GM23338 (cell line): Measurements from ENCODE around the gene FEV. TPM values are rescaled to one million over a fixed set of nuclear protein-coding genes. Genes with fewer than 3 reads are reported as not detected.

Source experiments
- ATAC-seq: fragments of 200-7000 bp; cut with Tn5 transposase; 3 replicates; pipeline ENCODE4 v1.9.1; 2020
- DNase-seq: peaks from one replicate; pipeline ENCODE4 v3.0.0-alpha.2; 2015; ENCODE audit warnings: low spot score
- H2AFZ ChIP-seq: fragments of 200-600 bp; sonication (generic); 2 replicates; pipeline ENCODE4 v1.8.0; 2016; ENCODE audit warnings: antibody characterized with exemption, mild to moderate bottlenecking, moderate library complexity
- H3F3A ChIP-seq: fragments of 200-600 bp; sonication (generic); replicated peaks from 2 replicates; pipeline ENCODE4 v1.8.0; 2017; ENCODE audit warnings: antibody characterized with exemption, mixed run types, low read depth
- H3K27ac ChIP-seq: fragments of 200-600 bp; sonication (generic); 2 replicates; pipeline ENCODE4 v1.6.1; 2016; ENCODE audit warnings: low read depth
- H3K27me3 ChIP-seq: fragments of 200-600 bp; sonication (generic); 2 replicates; pipeline ENCODE4 v1.8.0; 2016; ENCODE audit warnings: mild to moderate bottlenecking, mixed run types, moderate library complexity; ENCODE audit not compliant: insufficient read depth
- H3K36me3 ChIP-seq: fragments of 200-600 bp; sonication (generic); 2 replicates; pipeline ENCODE4 v1.8.0; 2016; ENCODE audit warnings: mild to moderate bottlenecking; ENCODE audit not compliant: insufficient read depth
- H3K4me1 ChIP-seq: fragments of 200-600 bp; sonication (generic); 2 replicates; pipeline ENCODE4 v1.8.0; 2016; ENCODE audit warnings: mild to moderate bottlenecking, moderate library complexity; ENCODE audit not compliant: insufficient read depth
- H3K4me2 ChIP-seq: fragments of 200-600 bp; sonication (generic); 2 replicates; pipeline ENCODE4 v1.7.1; 2017; ENCODE audit warnings: mixed run types
- H3K4me3 ChIP-seq: fragments of 200-600 bp; sonication (generic); 2 replicates; pipeline ENCODE4 v1.6.1; 2016; ENCODE audit warnings: mixed run types
- H3K79me2 ChIP-seq: fragments of 200-600 bp; sonication (generic); replicated peaks from 2 replicates; pipeline ENCODE4 v1.8.0; 2017; ENCODE audit warnings: mild to moderate bottlenecking; ENCODE audit not compliant: insufficient read depth
- H3K9me2 ChIP-seq: fragments of 200-600 bp; sonication (generic); 2 replicates; pipeline ENCODE4 v1.8.0; 2017; ENCODE audit not compliant: insufficient read depth
- H4K20me1 ChIP-seq: fragments of 200-600 bp; sonication (generic); replicated peaks from 2 replicates; pipeline ENCODE4 v1.8.0; 2017; ENCODE audit warnings: mild to moderate bottlenecking; ENCODE audit not compliant: insufficient read depth
- H3K27ac Mint-ChIP-seq: 2 replicates; pipeline ENCODE4 v1.8.0; 2020; ENCODE audit warnings: inconsistent platforms, mild to moderate bottlenecking, moderate library complexity, mixed read lengths
- H3K27me3 Mint-ChIP-seq: 3 replicates; pipeline ENCODE4 v1.8.0; 2022; ENCODE audit warnings: low read depth, mild to moderate bottlenecking, moderate library complexity, mixed read lengths, inconsistent platforms; ENCODE audit not compliant: insufficient read depth, poor library complexity
- H3K36me3 Mint-ChIP-seq: 3 replicates; pipeline ENCODE4 v1.8.0; 2021; ENCODE audit warnings: low read depth, mild to moderate bottlenecking, inconsistent platforms, moderate library complexity, mixed read lengths
- H3K4me1 Mint-ChIP-seq: 3 replicates; pipeline ENCODE4 v1.8.0; 2020; ENCODE audit warnings: mild to moderate bottlenecking, inconsistent platforms, mixed read lengths
- H3K4me3 Mint-ChIP-seq: 3 replicates; pipeline ENCODE4 v1.8.0; 2021; ENCODE audit warnings: moderate library complexity, mild to moderate bottlenecking, inconsistent platforms, mixed read lengths
- H3K9me3 Mint-ChIP-seq: 3 replicates; pipeline ENCODE4 v1.8.0; 2020; ENCODE audit warnings: moderate library complexity, mild to moderate bottlenecking, inconsistent platforms, mixed read lengths
- CREB1 ChIP-seq: fragments of 250-450 bp; sonication (Bioruptor Pico); IDR thresholded peaks from 2 replicates; pipeline ENCODE4 v1.5.0; 2020; ENCODE audit warnings: low read depth, mild to moderate bottlenecking, moderate library complexity
- polyA plus RNA-seq: library from polyadenylated mRNA; unstranded; fragments of >200 nt; fragmentation: Nextera tagmentation; extraction: Ambion mirVana; gene quantifications from 2 replicates; pipeline ENCODE4 v1.2.1, GENCODE V29; 2016
- total RNA-seq: library from RNA; depleted of rRNA; stranded (reverse); fragments of >200 nt; shearing (Covaris generic); gene quantifications from 2 replicates; pipeline ENCODE4 v1.2.3, GENCODE V29; 2014
- TF ChIP-seq, protein P1 (sequence below): IDR thresholded peaks from one replicate; pipeline ENCODE4 v1.6.1; 2018; ENCODE audit warnings: antibody characterized with exemption; ENCODE audit not compliant: unreplicated experiment
- TF ChIP-seq, protein P2 (sequence below): fragments of 250-450 bp; sonication (Bioruptor Pico); IDR thresholded peaks from 2 replicates; pipeline ENCODE4 v1.5.0; 2020; ENCODE audit warnings: mild to moderate bottlenecking, moderate library complexity

The FEV gene
- total and polyA plus RNA-seq, 2 experiments from 2014 or later, result not detected

GRCh38 chr2:219017201-219017931 lies 32.4 kb upstream of the FEV start:
- no peaks in the 10 kb centered on the region for H3K9me3 Mint-ChIP-seq
- DNase-seq (no peak), ATAC-seq (no peak)
- H3K4me1 Mint-ChIP-seq, result no peaks in the 10 kb centered on the region
- Histone ChIP-seq H3K4me1 (no peaks in the 10 kb centered on the region), H3F3A (no peaks in the 10 kb centered on the region), H2AFZ (no peak overlapping the region), H3K36me3 (no peaks in the 10 kb centered on the region), H3K27me3 (no peaks in the 10 kb centered on the region), H3K27ac (no peak overlapping the region), H3K79me2 (no peaks in the 10 kb centered on the region), H3K9me2 (no peaks in the 10 kb centered on the region), H4K20me1 (no peaks in the 10 kb centered on the region), H3K4me2 (no peak overlapping the region), H3K4me3 (no peak overlapping the region)
- peaks cover 8% of the 10 kb centered on the region for H3K27me3 Mint-ChIP-seq
- TF ChIP-seq, protein P1, sequence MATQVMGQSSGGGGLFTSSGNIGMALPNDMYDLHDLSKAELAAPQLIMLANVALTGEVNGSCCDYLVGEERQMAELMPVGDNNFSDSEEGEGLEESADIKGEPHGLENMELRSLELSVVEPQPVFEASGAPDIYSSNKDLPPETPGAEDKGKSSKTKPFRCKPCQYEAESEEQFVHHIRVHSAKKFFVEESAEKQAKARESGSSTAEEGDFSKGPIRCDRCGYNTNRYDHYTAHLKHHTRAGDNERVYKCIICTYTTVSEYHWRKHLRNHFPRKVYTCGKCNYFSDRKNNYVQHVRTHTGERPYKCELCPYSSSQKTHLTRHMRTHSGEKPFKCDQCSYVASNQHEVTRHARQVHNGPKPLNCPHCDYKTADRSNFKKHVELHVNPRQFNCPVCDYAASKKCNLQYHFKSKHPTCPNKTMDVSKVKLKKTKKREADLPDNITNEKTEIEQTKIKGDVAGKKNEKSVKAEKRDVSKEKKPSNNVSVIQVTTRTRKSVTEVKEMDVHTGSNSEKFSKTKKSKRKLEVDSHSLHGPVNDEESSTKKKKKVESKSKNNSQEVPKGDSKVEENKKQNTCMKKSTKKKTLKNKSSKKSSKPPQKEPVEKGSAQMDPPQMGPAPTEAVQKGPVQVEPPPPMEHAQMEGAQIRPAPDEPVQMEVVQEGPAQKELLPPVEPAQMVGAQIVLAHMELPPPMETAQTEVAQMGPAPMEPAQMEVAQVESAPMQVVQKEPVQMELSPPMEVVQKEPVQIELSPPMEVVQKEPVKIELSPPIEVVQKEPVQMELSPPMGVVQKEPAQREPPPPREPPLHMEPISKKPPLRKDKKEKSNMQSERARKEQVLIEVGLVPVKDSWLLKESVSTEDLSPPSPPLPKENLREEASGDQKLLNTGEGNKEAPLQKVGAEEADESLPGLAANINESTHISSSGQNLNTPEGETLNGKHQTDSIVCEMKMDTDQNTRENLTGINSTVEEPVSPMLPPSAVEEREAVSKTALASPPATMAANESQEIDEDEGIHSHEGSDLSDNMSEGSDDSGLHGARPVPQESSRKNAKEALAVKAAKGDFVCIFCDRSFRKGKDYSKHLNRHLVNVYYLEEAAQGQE, result no peak
- TF ChIP-seq CREB1 (CRISPR knock-in tag), result no peak
- no peak overlapping the region for H3K4me3 Mint-ChIP-seq
- H3K36me3 Mint-ChIP-seq, result no peaks in the 10 kb centered on the region
- no peak overlapping the region for H3K27ac Mint-ChIP-seq

- H4K20me1 ChIP-seq, result no peaks in the 10 kb centered on the region
- Mint-ChIP-seq H3K27me3 (peaks cover 8% of the 10 kb centered on the region), H3K36me3 (no peaks in the 10 kb centered on the region), H3K27ac (no peak overlapping the region), H3K9me3 (no peaks in the 10 kb centered on the region), H3K4me1 (no peaks in the 10 kb centered on the region), H3K4me3 (no peak overlapping the region)
- H2AFZ ChIP-seq, result no peak overlapping the region
- no peak overlapping the region for H3K4me2 ChIP-seq
- no peaks in the 10 kb centered on the region for H3K9me2 ChIP-seq
- H3F3A ChIP-seq, result no peaks in the 10 kb centered on the region
- H3K4me3 ChIP-seq, result no peak overlapping the region
- H3K27me3 ChIP-seq, result no peaks in the 10 kb centered on the region
- DNase-seq (no peak), ATAC-seq (no peak)
- no peaks in the 10 kb centered on the region for H3K79me2 ChIP-seq
- no peak overlapping the region for H3K27ac ChIP-seq
- H3K36me3 ChIP-seq, result no peaks in the 10 kb centered on the region
- no peaks in the 10 kb centered on the region for H3K4me1 ChIP-seq
- TF ChIP-seq, protein P2, sequence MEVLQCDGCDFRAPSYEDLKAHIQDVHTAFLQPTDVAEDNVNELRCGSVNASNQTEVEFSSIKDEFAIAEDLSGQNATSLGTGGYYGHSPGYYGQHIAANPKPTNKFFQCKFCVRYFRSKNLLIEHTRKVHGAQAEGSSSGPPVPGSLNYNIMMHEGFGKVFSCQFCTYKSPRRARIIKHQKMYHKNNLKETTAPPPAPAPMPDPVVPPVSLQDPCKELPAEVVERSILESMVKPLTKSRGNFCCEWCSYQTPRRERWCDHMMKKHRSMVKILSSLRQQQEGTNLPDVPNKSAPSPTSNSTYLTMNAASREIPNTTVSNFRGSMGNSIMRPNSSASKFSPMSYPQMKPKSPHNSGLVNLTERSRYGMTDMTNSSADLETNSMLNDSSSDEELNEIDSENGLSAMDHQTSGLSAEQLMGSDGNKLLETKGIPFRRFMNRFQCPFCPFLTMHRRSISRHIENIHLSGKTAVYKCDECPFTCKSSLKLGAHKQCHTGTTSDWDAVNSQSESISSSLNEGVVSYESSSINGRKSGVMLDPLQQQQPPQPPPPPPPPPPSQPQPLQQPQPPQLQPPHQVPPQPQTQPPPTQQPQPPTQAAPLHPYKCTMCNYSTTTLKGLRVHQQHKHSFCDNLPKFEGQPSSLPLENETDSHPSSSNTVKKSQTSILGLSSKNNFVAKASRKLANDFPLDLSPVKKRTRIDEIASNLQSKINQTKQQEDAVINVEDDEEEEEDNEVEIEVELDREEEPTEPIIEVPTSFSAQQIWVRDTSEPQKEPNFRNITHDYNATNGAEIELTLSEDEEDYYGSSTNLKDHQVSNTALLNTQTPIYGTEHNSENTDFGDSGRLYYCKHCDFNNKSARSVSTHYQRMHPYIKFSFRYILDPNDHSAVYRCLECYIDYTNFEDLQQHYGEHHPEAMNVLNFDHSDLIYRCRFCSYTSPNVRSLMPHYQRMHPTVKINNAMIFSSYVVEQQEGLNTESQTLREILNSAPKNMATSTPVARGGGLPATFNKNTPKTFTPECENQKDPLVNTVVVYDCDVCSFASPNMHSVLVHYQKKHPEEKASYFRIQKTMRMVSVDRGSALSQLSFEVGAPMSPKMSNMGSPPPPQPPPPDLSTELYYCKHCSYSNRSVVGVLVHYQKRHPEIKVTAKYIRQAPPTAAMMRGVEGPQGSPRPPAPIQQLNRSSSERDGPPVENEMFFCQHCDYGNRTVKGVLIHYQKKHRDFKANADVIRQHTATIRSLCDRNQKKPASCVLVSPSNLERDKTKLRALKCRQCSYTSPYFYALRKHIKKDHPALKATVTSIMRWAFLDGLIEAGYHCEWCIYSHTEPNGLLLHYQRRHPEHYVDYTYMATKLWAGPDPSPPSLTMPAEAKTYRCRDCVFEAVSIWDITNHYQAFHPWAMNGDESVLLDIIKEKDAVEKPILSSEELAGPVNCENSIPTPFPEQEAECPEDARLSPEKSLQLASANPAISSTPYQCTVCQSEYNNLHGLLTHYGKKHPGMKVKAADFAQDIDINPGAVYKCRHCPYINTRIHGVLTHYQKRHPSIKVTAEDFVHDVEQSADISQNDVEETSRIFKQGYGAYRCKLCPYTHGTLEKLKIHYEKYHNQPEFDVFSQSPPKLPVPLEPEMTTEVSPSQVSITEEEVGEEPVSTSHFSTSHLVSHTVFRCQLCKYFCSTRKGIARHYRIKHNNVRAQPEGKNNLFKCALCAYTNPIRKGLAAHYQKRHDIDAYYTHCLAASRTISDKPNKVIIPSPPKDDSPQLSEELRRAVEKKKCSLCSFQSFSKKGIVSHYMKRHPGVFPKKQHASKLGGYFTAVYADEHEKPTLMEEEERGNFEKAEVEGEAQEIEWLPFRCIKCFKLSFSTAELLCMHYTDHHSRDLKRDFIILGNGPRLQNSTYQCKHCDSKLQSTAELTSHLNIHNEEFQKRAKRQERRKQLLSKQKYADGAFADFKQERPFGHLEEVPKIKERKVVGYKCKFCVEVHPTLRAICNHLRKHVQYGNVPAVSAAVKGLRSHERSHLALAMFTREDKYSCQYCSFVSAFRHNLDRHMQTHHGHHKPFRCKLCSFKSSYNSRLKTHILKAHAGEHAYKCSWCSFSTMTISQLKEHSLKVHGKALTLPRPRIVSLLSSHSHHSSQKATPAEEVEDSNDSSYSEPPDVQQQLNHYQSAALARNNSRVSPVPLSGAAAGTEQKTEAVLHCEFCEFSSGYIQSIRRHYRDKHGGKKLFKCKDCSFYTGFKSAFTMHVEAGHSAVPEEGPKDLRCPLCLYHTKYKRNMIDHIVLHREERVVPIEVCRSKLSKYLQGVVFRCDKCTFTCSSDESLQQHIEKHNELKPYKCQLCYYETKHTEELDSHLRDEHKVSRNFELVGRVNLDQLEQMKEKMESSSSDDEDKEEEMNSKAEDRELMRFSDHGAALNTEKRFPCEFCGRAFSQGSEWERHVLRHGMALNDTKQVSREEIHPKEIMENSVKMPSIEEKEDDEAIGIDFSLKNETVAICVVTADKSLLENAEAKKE (CRISPR knock-in tag), result no peak
These were observed 31.7 kb upstream of the FEV start for GRCh38 chr2:219016721-219017120.
